Right kidney (tissue), 1 donor: ENCODE measurements around the gene KCNQ1OT1.

Source experiments
- DNase-seq: peaks from one replicate; pipeline ENCODE4 v3.0.0-alpha.2; 2016

The KCNQ1OT1 gene

DNA sequence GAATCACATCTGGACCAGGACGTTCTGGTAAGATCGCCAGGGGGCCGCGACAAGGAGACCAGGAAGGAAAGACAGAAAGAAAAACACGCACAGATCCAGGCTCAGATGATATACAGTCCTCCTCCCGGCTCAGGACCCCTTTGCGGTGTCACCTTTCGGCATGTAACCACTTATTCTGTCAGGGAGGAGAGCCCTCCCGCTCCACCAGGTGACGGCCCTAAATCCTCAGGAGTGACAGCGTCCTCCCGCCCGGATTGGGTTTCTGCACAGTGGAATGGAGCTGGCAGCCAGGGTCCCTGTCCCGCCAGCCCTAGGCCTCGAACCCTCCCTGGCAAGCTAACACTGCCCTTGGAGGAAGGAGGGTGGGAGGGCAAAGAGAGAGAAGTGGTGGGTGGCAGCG, 24.3 kb upstream of the KCNQ1OT1 start:
- DNase-seq = peak; percentile 60

DNA sequence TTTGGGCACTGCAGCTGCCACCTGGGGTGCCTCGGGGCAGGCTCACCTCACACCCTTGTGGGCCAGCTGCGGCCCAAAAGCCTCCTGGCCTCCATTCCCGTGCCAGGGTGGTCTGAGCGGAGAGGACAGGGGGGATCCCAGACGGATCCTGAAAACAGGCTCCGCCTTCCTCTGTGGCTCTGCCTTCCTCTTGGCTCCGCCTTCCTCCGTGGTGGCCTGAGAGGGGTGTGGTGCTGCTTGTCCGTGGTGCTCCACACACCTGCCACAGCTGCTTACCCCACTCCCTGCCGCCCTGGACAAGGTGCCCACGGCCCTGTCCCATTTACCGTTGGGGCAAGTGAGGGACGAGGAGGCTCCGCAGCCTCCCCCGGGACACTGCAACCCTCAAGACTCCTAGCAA, 23.2 kb upstream of the KCNQ1OT1 start:
- DNase-seq = no peak

DNA sequence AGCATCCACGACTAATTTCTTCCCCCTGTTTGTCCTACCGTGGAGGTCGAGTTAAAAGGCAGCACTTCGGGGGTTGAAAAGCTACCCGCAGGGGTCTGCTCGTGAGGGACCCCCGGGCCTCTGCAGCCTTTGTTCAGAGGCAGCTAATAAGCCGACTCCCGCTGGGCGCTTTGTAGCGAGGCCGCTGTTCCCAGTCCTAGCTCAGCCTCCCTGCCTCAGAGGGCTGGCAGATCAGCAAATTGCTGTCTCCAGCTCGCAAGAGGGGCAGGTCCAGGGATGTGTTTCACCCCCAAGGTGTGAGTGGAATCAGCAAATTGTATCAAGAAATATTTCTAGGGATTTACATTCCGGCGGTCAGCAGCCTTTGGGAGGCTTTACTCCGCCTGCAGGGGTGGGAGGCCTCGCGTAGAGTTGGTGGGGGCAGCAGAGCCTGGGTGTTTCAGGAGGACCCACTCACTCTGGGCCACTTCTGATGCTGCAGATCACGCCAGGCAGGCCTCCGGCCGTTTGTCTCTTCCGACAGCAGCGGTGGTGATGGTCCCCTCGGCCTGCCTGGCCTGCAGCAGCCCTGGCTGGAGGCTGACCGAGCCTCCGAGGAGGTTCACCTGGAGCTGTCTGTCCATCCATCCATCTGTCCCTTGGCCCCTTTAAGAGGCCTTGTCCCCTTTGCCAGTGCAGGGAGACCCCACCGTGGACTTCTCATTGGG, 21.6 kb upstream of the KCNQ1OT1 start:
- no peak for DNase-seq

- DNase-seq = no peak
These were observed 20.2 kb upstream of the KCNQ1OT1 start for GRCh38 chr11:2719831-2720590.

GRCh38 chr11:2718817-2719438, 19.1 kb upstream of the KCNQ1OT1 start:
- no peak for DNase-seq

DNA sequence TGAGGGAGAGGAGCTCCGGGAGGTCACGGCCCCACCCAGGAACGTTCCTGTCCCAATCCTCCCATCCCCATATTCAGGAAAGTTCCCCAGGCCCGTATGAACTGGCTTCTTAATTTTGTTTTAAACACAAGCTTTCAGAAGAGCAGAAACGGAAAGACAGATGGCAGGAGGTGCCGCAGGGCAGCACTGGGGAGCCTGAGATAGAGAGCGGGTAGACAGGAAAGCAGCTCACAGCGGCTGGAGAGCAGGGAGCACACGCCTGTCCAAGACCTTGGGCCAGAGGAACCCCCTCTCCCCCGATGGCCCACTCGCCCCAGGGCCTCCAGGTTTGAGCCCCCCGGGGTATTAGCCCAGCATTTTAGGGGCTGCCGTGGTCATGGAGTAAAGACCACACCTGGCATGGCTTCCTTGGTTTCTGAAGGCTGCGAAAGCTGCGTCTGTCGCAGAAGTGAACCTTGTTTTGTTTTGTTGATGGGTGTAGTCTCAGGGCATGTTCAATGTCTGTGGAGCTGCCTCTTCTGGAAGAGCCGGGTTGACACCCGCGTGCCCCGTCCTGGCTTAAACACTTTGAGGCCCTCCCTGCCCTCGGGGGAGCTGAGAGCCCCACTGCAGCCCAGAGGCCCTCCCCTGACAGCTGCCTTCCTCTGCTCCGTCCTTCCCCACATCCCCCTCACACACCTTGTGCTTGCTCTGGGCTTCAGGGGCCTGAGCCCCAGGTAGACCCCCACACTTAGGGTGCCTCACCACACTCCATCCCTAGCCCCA, 17.9 kb upstream of the KCNQ1OT1 start:
- no peak for DNase-seq

GRCh38 chr11:2716376-2717095, 16.7 kb upstream of the KCNQ1OT1 start:
- DNase-seq = no peak

- no peak for DNase-seq
These were observed 16.0 kb upstream of the KCNQ1OT1 start for GRCh38 chr11:2715716-2716350.

GRCh38 chr11:2714871-2715270, 15.1 kb upstream of the KCNQ1OT1 start:
- no peak for DNase-seq

DNA sequence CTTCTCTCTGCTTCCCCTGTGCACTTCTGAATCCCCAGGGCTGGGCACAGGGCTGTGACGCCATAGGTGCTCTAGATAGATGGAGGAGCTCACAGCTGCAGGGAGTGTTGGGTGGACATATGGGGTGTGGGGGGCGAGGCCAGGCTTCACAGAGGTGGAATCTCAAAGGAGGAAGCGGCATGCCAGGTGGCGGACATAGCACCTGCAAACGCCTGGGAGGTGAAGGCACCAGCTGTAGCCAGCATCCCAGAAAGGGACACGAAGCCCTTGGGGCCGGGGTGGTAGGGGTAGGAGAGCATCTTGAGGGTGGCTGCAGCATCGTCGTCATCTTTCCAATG, 14.6 kb upstream of the KCNQ1OT1 start:
- DNase-seq = no peak

- DNase-seq = no peak
These were observed 14.1 kb upstream of the KCNQ1OT1 start for GRCh38 chr11:2713661-2714462.

DNA sequence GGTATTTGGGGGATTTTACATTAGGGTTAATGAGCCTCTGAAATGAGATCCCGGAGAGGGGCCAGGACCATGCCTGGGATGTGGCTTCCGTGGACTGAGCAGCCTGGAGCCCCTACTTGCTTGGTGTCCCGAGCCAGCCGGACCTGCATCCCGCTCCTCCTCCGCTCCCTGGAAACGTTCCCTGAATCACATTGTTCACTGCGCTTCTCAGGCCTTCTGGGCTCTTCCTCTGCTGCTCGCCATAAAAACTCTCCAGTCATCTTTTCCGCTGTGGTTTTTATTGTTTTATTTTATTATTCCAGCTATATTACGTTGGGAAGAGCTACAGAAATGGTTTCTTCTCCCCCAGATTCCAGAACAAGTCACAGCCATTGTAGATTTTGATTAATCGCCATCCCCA, 13.3 kb upstream of the KCNQ1OT1 start:
- no peak for DNase-seq

- no peak for DNase-seq
These were observed 11.4 kb upstream of the KCNQ1OT1 start for GRCh38 chr11:2711161-2711560.

DNA sequence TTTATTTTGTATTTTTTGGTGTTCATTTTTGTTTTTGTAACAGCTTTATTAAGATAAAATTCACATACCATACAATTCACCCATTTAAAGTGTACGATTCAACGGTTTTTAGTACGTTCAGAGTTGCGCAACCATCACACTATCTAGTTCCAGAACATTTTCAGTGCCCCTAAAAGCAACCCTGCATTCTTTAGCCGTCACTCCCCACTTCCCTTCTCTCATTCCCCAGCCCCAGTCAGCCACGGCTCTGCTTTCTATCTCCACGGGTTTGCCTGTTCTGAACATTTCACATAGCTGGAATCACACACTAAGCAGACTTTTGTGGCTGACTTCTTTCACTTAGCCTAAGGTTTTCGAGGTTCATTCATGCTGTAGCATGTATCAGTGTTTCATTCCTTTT, 9.6 kb upstream of the KCNQ1OT1 start:
- no peak for DNase-seq

GRCh38 chr11:2708757-2709281, 9.0 kb upstream of the KCNQ1OT1 start:
- DNase-seq = no peak

- DNase-seq = no peak
These were observed 8.4 kb upstream of the KCNQ1OT1 start for GRCh38 chr11:2708151-2708581.

- DNase-seq = no peak
These were observed 7.9 kb upstream of the KCNQ1OT1 start for GRCh38 chr11:2707736-2708135.

DNA sequence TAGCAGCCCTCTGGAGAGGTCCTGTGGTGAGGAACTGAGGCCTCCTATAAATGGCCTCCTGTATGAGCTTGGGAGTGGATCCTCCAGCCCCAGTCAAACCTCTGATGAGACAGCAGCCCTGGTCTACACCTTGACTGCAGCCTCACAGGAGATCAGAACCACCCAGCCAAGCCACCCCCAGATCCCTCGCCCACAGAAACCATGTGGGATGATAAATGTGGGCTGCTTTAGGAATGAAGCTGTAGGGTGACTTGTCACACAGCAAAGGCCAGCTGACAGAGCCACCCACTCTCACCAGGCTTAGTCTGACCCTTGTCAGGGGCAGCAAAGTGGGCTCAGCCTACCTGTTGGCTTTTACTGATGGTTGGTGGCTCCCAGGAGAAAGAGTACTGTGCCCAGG, 6.5 kb upstream of the KCNQ1OT1 start:
- no peak for DNase-seq

GRCh38 chr11:2704896-2705606, 5.3 kb upstream of the KCNQ1OT1 start:
- DNase-seq = no peak

GRCh38 chr11:2704356-2704755, 4.6 kb upstream of the KCNQ1OT1 start:
- no peak for DNase-seq
